H1 (cell line): Measurements from ENCODE around the gene CHMP4A. TPM values are rescaled to one million over a fixed set of nuclear protein-coding genes. Genes with fewer than 3 reads are reported as not detected.

Source experiments
- CTCF ChIA-PET: fragments of 300-600 bp; sonication (Branson Sonifier 250); formaldehyde crosslinking; loops from one replicate; lab custom pipeline; 2021; ENCODE audit not compliant: partially characterized antibody; lab: Charles Lee
- POLR2A ChIA-PET: fragments of 300-600 bp; sonication (Branson Sonifier 250); formaldehyde crosslinking; loops from one replicate; lab custom pipeline; 2021; ENCODE audit warnings: inconsistent platforms; ENCODE audit not compliant: partially characterized antibody; lab: Charles Lee
- DNase-seq, 2 experiments: peaks; one replicate each; pipeline versions ENCODE4 v3.0.0 to v3.0.0-alpha.2; 2010 to 2022; ENCODE audit warnings: low spot score in 2 of 2, low read depth in 1 of 2, mixed read lengths in 1 of 2
- FAIRE-seq: peaks from 2 replicates; lab custom pipeline; 2011; peaks lifted over from hg19 to GRCh38; lab: Jason Lieb, UNC
- H2AFZ ChIP-seq: 2 replicates; pipeline ENCODE4 v1.8.1; 2012; ENCODE audit warnings: low read length, inconsistent platforms
- H2AK5ac ChIP-seq: 2 replicates; pipeline ENCODE4 v1.6.1; 2013; ENCODE audit warnings: low read depth, low read length
- H2BK120ac ChIP-seq: replicated peaks from 2 replicates; pipeline ENCODE3; 2013; ENCODE audit warnings: low read depth, low read length, inconsistent platforms
- H2BK12ac ChIP-seq: 2 replicates; pipeline ENCODE4 v1.6.1; 2013; ENCODE audit warnings: low read depth, low read length
- H2BK15ac ChIP-seq: 2 replicates; pipeline ENCODE4 v1.6.1; 2013; ENCODE audit warnings: low read length
- H2BK20ac ChIP-seq: 2 replicates; pipeline ENCODE4 v1.6.1; 2013; ENCODE audit warnings: low read length
- H2BK5ac ChIP-seq: 2 replicates; pipeline ENCODE4 v1.6.1; 2013; ENCODE audit warnings: low read depth, low read length
- H3K14ac ChIP-seq: 2 replicates; pipeline ENCODE4 v1.6.1; 2013; ENCODE audit warnings: inconsistent platforms; ENCODE audit not compliant: insufficient read length
- H3K18ac ChIP-seq: 2 replicates; pipeline ENCODE4 v1.6.1; 2013; ENCODE audit warnings: low read length; ENCODE audit errors: extremely low read depth
- H3K23ac ChIP-seq: 2 replicates; pipeline ENCODE4 v1.6.1; 2013; ENCODE audit warnings: inconsistent platforms; ENCODE audit not compliant: insufficient read length
- H3K23me2 ChIP-seq: 2 replicates; pipeline ENCODE4 v1.6.1; 2013; ENCODE audit warnings: low read depth, low read length
- H3K27ac ChIP-seq: 2 replicates; pipeline ENCODE4 v1.6.1; 2011; ENCODE audit warnings: low read depth, low read length, inconsistent platforms
- H3K27me3 ChIP-seq, 4 experiments: replicated peaks in 1 of 4; 1 replicate in 1 of 4; 2 replicates in 3 of 4; pipeline versions ENCODE4 v1.6.1 to v1.8.1; 2011 to 2013; ENCODE audit warnings: low read length in 3 of 4, mild to moderate bottlenecking in 3 of 4, inconsistent platforms in 2 of 4, mixed read lengths in 2 of 4, moderate library complexity in 1 of 4; ENCODE audit not compliant: control insufficient read depth in 3 of 4, insufficient read depth in 3 of 4; ENCODE audit errors: extremely low read depth in 1 of 4
- H3K36me3 ChIP-seq, 4 experiments: 2 replicates each; pipeline versions ENCODE4 v1.6.1 to v1.8.1; 2011 to 2013; ENCODE audit warnings: mild to moderate bottlenecking in 4 of 4, low read length in 3 of 4, moderate library complexity in 2 of 4, control low read depth in 1 of 4, inconsistent platforms in 1 of 4; ENCODE audit not compliant: insufficient read depth in 4 of 4, control insufficient read depth in 2 of 4
- H3K4ac ChIP-seq: replicated peaks from 2 replicates; pipeline ENCODE3; 2013; ENCODE audit warnings: low read length, low read depth, mixed read lengths, inconsistent platforms; ENCODE audit not compliant: insufficient read length
- H3K4me1 ChIP-seq, 4 experiments: replicated peaks in 1 of 4; 1 replicate in 1 of 4; 2 replicates in 3 of 4; pipeline versions ENCODE4 v1.6.1 to v1.8.1; 2011 to 2013; ENCODE audit warnings: low read length in 3 of 4, inconsistent platforms in 2 of 4, mixed read lengths in 1 of 4; ENCODE audit not compliant: insufficient read depth in 4 of 4, control insufficient read depth in 3 of 4
- H3K4me2 ChIP-seq, 2 experiments: 2 replicates each; pipeline versions ENCODE4 v1.6.1 to v1.8.1; 2011 to 2013; ENCODE audit warnings: low read depth in 2 of 2, low read length in 2 of 2, control low read depth in 1 of 2, inconsistent platforms in 1 of 2, mild to moderate bottlenecking in 1 of 2; ENCODE audit not compliant: insufficient read depth in 1 of 2
- H3K4me3 ChIP-seq, 4 experiments: fragments of 200-600, 300-600 bp in 1 of 4; sonication (generic), shearing (Covaris generic), sonication (Bioruptor Twin) in 1 of 4; 2 replicates each; pipeline versions ENCODE4 v1.5.1 to v1.8.1; 2011 to 2016; ENCODE audit warnings: low read length in 4 of 4, low read depth in 3 of 4, control low read depth in 2 of 4, inconsistent platforms in 2 of 4, mild to moderate bottlenecking in 2 of 4, mixed read lengths in 1 of 4, moderate library complexity in 1 of 4; ENCODE audit not compliant: insufficient read depth in 2 of 4; ENCODE audit errors: extremely low read depth in 1 of 4
- H3K56ac ChIP-seq: replicated peaks from 2 replicates; pipeline ENCODE3; 2013; ENCODE audit warnings: low read depth, mild to moderate bottlenecking, mixed read lengths, low read length, inconsistent platforms; ENCODE audit not compliant: insufficient read length
- H3K79me1 ChIP-seq: 2 replicates; pipeline ENCODE4 v1.6.1; 2013; ENCODE audit warnings: low read depth, low read length, control low read depth
- H3K79me2 ChIP-seq, 2 experiments: 2 replicates each; pipeline versions ENCODE4 v1.6.1 to v1.8.1; 2012 to 2013; ENCODE audit warnings: low read length in 2 of 2, mild to moderate bottlenecking in 2 of 2, inconsistent platforms in 1 of 2; ENCODE audit not compliant: insufficient read depth in 2 of 2, control insufficient read depth in 1 of 2
- H3K9ac ChIP-seq, 4 experiments: replicated peaks in 1 of 4; 1 replicate in 1 of 4; 2 replicates in 3 of 4; pipeline versions ENCODE4 v1.6.1 to v1.8.1; 2011 to 2013; ENCODE audit warnings: low read depth in 3 of 4, low read length in 3 of 4, control low read depth in 2 of 4, mild to moderate bottlenecking in 2 of 4, moderate library complexity in 2 of 4, inconsistent platforms in 1 of 4; ENCODE audit errors: extremely low read depth in 1 of 4
- H3K9me3 ChIP-seq, 2 experiments: 2 replicates each; pipeline versions ENCODE4 v1.6.1 to v1.8.1; 2012 to 2013; ENCODE audit warnings: mild to moderate bottlenecking in 2 of 2, moderate library complexity in 2 of 2, control low read depth in 1 of 2, inconsistent platforms in 1 of 2, low read depth in 1 of 2, low read length in 1 of 2, mixed read lengths in 1 of 2; ENCODE audit not compliant: insufficient read depth in 2 of 2
- H4K20me1 ChIP-seq, 2 experiments: replicated peaks in 1 of 2; 2 replicates each; pipeline versions ENCODE3 to v1.8.1; 2011 to 2013; ENCODE audit warnings: inconsistent platforms in 2 of 2, low read length in 2 of 2, mild to moderate bottlenecking in 1 of 2; ENCODE audit not compliant: insufficient read depth in 2 of 2, control insufficient read depth in 1 of 2
- H4K5ac ChIP-seq: 2 replicates; pipeline ENCODE4 v1.6.1; 2013; ENCODE audit warnings: low read length, low read depth, mixed read lengths, inconsistent platforms; ENCODE audit not compliant: insufficient read length
- H4K8ac ChIP-seq: 2 replicates; pipeline ENCODE4 v1.8.0; 2013; ENCODE audit warnings: mild to moderate bottlenecking, moderate library complexity, low read length, inconsistent platforms; ENCODE audit not compliant: insufficient read depth; ENCODE audit errors: extremely low read depth
- H4K91ac ChIP-seq: replicated peaks from 2 replicates; pipeline ENCODE3; 2013; ENCODE audit warnings: low read length, mixed read lengths, inconsistent platforms; ENCODE audit not compliant: insufficient read length
- POLR2A ChIP-seq, 2 experiments: IDR thresholded peaks; 1 replicate in 1 of 2; 2 replicates in 1 of 2; pipeline ENCODE4 v1.6.1; 2011; ENCODE audit warnings: low read depth in 2 of 2, low read length in 2 of 2, mild to moderate bottlenecking in 2 of 2; ENCODE audit errors: control extremely low read depth in 1 of 2
- SIRT6 ChIP-seq: IDR thresholded peaks from one replicate; pipeline ENCODE4 v1.7.1; 2012; ENCODE audit warnings: low read length, inconsistent platforms
- WGBS, 2 experiments: shearing (Covaris generic) in 1 of 2; methylation state at CpG; one replicate each; pipeline versions ENCODE4 v1.1.6 to v1.1.7; 2013 to 2015; ENCODE audit warnings: low lambda C conversion rate in 2 of 2, mixed read lengths in 2 of 2, inconsistent platforms in 1 of 2, low coverage in 1 of 2, missing lambda C conversion rate in 1 of 2; ENCODE audit not compliant: insufficient replicate concordance in 2 of 2, insufficient coverage in 1 of 2, insufficient read length in 1 of 2; ENCODE audit errors: extremely low coverage in 1 of 2, missing lambda C conversion rate in 1 of 2; 5-methylcytosine and 5-hydroxymethylcytosine counted together
- polyA plus RNA-seq, 7 experiments: library from polyadenylated mRNA; depleted of rRNA in 3 of 7; stranded (reverse) in 5 of 7; unstranded in 2 of 7; fragments of >200 nt in 5 of 7; fragments of 200-250 nt in 2 of 7; gene quantifications; 1 replicate in 5 of 7; 2 replicates in 1 of 7; 4 replicates in 1 of 7; pipeline versions ENCODE4 v1.2.1 to v1.2.3, GENCODE V29; 2011 to 2013; ENCODE audit warnings: missing spikeins in 2 of 7, mixed read lengths in 2 of 7
- total RNA-seq: library from RNA; stranded (reverse); fragmentation: NEBNext Ultra II Directional; extraction: Animal tissue kit (Norgen Biotek cat#: 25700); gene quantifications from 2 replicates; pipeline ENCODE4 v1.2.1, GENCODE V29; 2021

CHMP4A gene
- total and polyA plus RNA-seq, 2 of the 8 experiments (the other 6 are each of a cell fraction or from before 2014, with no cell fraction given), result 32.9 to 37.6 TPM

DNA sequence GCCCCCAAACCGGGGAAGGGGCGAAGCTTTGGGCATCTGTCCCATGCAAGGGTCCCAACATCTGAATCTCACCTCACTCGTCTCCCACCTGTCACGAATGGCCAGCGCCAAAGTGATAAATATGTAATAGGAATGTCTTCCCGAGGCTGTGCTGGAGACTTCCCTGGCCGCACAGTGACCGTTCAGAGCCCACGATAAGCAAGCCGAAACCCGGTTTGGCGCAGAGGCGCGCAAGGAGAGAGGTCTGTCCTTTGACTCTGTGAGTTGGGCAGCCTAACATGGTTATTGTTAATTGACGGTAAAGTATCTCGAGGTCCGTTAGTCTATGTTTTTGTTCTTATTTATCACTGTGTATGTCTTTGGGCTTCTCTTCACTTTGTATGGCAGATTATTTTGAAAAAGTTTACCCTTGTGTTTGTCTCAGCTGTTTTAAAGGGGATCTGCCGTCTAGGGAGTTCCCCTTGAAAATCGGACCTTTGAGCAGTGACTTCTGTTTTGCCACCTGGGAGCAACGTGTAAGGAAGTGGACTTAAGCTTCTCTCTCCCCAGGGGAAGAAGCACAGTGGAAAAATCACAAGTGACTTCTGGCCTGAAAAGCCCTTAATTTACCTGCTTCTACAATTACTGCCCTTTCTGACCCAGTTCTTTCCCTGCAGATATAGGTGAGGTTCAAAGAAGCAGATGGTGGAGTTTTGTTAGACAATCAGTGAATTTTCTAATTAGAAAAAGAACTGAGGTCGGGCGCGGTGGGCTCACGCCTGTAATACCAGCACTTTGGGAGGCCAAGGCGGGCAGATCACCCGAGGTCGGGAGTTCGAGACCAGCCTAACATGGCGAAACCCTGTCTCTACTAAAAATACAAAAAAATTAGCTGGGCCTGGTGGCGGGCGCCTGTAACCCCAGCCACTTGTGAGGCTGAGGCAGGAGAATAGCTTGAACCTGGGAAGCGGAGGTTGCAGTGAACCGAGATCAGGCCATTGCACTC is 16.9 kb downstream of the CHMP4A start:
- Histone ChIP-seq H3K9ac (peak overlapping the region in 3 of 4 experiments; percentile 78 to 97 (median 96); a peak in 6 of 7 replicates), H3K4me3 (peak overlapping the region; percentile 65 to 88 (median 84)), H2BK5ac (peak overlapping the region; percentile 91; the same call in 1 of the 2 replicates), H2AK5ac (no peak overlapping the region), H3K56ac (peak overlapping the region; percentile 71), H3K79me2 (peaks cover 0 to 3% of the 10 kb centered on the region in 2 experiments; a peak in 2 of 4 replicates), H3K18ac (no peak overlapping the region), H2BK20ac (no peak overlapping the region), H3K36me3 (peaks cover 4 to 10% (median 7%) of the 10 kb centered on the region in 4 experiments; a peak in 5 of 8 replicates), H2AFZ (no peak overlapping the region), H3K14ac (no peak overlapping the region), H3K27me3 (no peaks in the 10 kb centered on the region), H3K23ac (no peak overlapping the region), H3K79me1 (peaks cover 3% of the 10 kb centered on the region; the same call in 1 of the 2 replicates), H2BK15ac (no peak overlapping the region), H2BK120ac (no peak overlapping the region), H4K5ac (peak overlapping the region; percentile 73), H3K4me1 (peaks cover 0 to 9% (median 3%) of the 10 kb centered on the region in 4 experiments; a peak in 3 of 7 replicates), H4K8ac (no peak overlapping the region; the same call in 1 of the 2 replicates), H3K23me2 (peaks cover 5% of the 10 kb centered on the region; the same call in 1 of the 2 replicates), H2BK12ac (no peak overlapping the region), H4K20me1 (no peaks in the 10 kb centered on the region), H3K4ac (no peak overlapping the region), H3K4me2 (peak overlapping the region; percentile 79 to 94), H3K27ac (peak overlapping the region; percentile 95), H4K91ac (peak overlapping the region; percentile 49), H3K9me3 (peaks cover 2% of the 10 kb centered on the region in 2 experiments; a peak in 2 of 4 replicates)
- peak in 1 of 2 experiments; percentile 53; a peak in 1 of 3 replicates for TF ChIP-seq POLR2A (IDR thresholded peaks at IDR 0.05; ENCODE audit: control extremely low read depth in 1 of 2, low read depth in 2 of 2, low read length in 2 of 2)
- TF ChIP-seq SIRT6, result no peak
- POLR2A ChIA-PET, result interaction anchor here (0.6 to 4.7 kb wide), 22 partner anchors 8 to 629 kb away, joined by 3 to 119 read pairs (median 4); partner anchors contain the start of genes AP1G2, CHMP4A, GMPR2 and IPO4
- CTCF ChIA-PET, result interaction anchor here (0.9 to 2.1 kb wide), 3 partner anchors 19 to 106 kb away, joined by 5 to 7 read pairs (median 7); partner anchors contain the start of genes MDP1 and TINF2
- FAIRE-seq, result no peak
- no peak for DNase-seq
- 42% methylated on average over 32 of the region's 33 CpGs; no CpG with 5 or more reads in 1 of the 2 experiments for WGBS, 2 experiments
